ENCODE measurements around the gene MARVELD2. TPM values are rescaled to one million over a fixed set of nuclear protein-coding genes. Genes with fewer than 3 reads are reported as not detected.
"Not testable (repeated sequence)": the region's sequence is repeated elsewhere in the genome, so short reads cannot be mapped to it uniquely, and the experiment has no call there.

Gene MARVELD2
- total and polyA plus RNA-seq, 9 of the 15 experiments (the other 6 are each of a cell fraction or from before 2014, with no cell fraction given) = 0.03 to 0.29 (median 0.06) TPM; not detected in 3

DNA sequence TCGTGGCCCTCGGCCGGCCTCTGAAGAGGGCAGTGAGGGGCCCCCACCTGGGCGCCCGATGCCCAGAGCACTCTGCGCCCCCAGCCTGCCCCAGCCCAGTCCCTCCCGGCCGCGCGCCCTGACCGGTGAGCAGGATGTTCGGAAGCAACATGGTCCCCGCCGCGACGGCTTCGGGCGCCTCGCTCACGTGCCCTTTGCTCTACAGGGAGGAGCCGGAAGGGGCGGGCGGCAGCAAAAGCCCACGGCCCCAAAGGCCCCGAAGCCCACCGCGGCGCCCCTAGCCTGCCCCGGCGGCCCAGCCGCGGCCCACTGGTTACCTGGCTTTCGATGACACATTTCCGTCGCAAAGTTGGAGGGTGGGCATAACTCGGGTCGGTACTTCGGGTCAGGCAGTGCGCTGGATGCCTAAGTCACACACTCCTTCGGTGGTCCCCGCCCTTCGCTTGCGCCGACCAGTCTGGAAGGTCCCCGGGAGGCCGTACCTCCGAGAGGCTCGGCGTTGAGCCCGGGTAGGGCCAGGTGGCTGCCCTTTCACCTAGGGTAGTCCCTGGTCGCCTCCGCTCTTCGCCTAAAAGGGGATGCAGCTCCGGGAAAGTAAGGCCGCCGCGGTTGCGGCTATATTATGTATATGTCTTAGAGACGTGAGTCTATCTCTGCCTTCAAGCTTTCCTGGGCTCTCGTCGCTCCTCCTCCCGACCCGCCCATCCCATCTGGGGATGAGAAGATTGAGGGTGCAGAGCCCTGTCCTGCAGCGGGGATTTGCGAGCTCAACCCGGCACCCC is 45.4 kb upstream of the MARVELD2 start, which contains the start of the genes AK6, RAD17 and TAF9 (continued):
- TF ChIP-seq ZNF398 (CRISPR knock-in tag; IDR thresholded peaks at IDR 0.05) = no peak
- TF ChIP-seq MED1 (CRISPR knock-in tag; IDR thresholded peaks at IDR 0.05; ENCODE audit: borderline replicate concordance) = no peak
- peak; percentile 79; the same call in 1 of the 2 replicates for TF ChIP-seq ZBED1 (IDR thresholded peaks at IDR 0.05)
- TF ChIP-seq POLR2A (conservative IDR thresholded peaks at IDR 0.05) = peak; percentile 93
- peak; percentile 36; the same call in 1 of the 2 replicates for TF ChIP-seq ESRRA (IDR thresholded peaks at IDR 0.05; ENCODE audit: borderline replicate concordance, low read depth)

GRCh38 chr5:69370335-69370734 is 44.6 kb upstream of the MARVELD2 start:
- H3K9ac ChIP-seq (ENCODE audit: insufficient read depth in 1 of 2, low read depth in 2 of 2, low read length in 2 of 2) = peak overlapping the region; percentile 92 to 97
- H3K9me1 ChIP-seq (ENCODE audit: control insufficient read depth, insufficient read depth, low read length); H3K27me3 ChIP-seq (ENCODE audit: control insufficient read depth in 2 of 2, insufficient read depth in 2 of 2, low read length in 2 of 2); H4K20me1 ChIP-seq (replicated peaks; ENCODE audit: control insufficient read depth, insufficient read depth, low read length); FAIRE-seq; in situ Hi-C loops (cut with MboI); intact Hi-C loops (cut with micrococcal nuclease); CTCF ChIA-PET (ENCODE audit: low intra/inter-chr PET ratio); H3K9me3 ChIP-seq (replicated peaks; ENCODE audit: control insufficient read depth, insufficient read depth, low read depth, low read length); H3K4me1 ChIP-seq (replicated peaks in 1 of 2; ENCODE audit: control insufficient read depth in 2 of 2, insufficient read depth in 2 of 2, low read length in 2 of 2); TF ChIP-seq ZBTB40 (CRISPR knock-in tag; IDR thresholded peaks at IDR 0.05): not testable (repeated sequence)
- peak overlapping the region; percentile 96 for H3K4me2 ChIP-seq (ENCODE audit: insufficient read depth, low read length)
- H3K4me3 ChIP-seq = peak overlapping the region; percentile 70
- peak overlapping the region; percentile 99 for H3K27ac ChIP-seq (ENCODE audit: extremely low read depth, low read depth, low read length)
- WGBS (ENCODE audit: insufficient coverage, low coverage, missing lambda C conversion rate) = 4% methylated on average over 16 of the region's 16 CpGs
- TSS peak; percentile 63 for BruUV-seq (replicated peaks)
- DNase-seq (ENCODE audit: extremely low read depth in 1 of 4, low spot score in 3 of 4) = peak in 1 of 4 experiments; percentile 37
- H2AFZ ChIP-seq (ENCODE audit: low read depth, low read length) = peak overlapping the region; percentile 97
- H3K79me2 ChIP-seq (ENCODE audit: control insufficient read depth, insufficient read depth, low read length) = peaks cover 75% of the 10 kb centered on the region
- peaks cover 40% of the 10 kb centered on the region for H3K36me3 ChIP-seq (ENCODE audit: control insufficient read depth, insufficient read depth, low read length)
- ATAC-seq = peak; percentile 6
- POLR2A ChIA-PET = interaction anchor here (0.8 to 1.4 kb wide), 4 partner anchors 9 to 118 kb away, joined by 3 to 6 read pairs (median 4); no protein-coding TSS in a partner anchor
- TF ChIP-seq EGR1 (conservative IDR thresholded peaks at IDR 0.05) (peak; percentile 40), TBP (optimal IDR thresholded peaks at IDR 0.05; ENCODE audit: low read depth, low read length) (peak; percentile 19), FOXJ2 (tag; IDR thresholded peaks at IDR 0.05) (0 out of 2 replicates have a peak, but pooled peaks have one; percentile 37), ZBTB40 (IDR thresholded peaks at IDR 0.05) (0 out of 2 replicates have a peak, but pooled peaks have one; percentile 6)

Measured in K562 (cell line).